HG02588 (cell line): ENCODE measurements around the gene AK1.

Experiments
- ATAC-seq: cut with Tn5 transposase; IDR thresholded peaks from one replicate; pipeline ENCODE4 v1.9.1; 2021; ENCODE audit warnings: mild to moderate bottlenecking, moderate library complexity; ENCODE audit not compliant: unreplicated experiment

AK1 gene, protein sequence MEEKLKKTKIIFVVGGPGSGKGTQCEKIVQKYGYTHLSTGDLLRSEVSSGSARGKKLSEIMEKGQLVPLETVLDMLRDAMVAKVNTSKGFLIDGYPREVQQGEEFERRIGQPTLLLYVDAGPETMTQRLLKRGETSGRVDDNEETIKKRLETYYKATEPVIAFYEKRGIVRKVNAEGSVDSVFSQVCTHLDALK

DNA sequence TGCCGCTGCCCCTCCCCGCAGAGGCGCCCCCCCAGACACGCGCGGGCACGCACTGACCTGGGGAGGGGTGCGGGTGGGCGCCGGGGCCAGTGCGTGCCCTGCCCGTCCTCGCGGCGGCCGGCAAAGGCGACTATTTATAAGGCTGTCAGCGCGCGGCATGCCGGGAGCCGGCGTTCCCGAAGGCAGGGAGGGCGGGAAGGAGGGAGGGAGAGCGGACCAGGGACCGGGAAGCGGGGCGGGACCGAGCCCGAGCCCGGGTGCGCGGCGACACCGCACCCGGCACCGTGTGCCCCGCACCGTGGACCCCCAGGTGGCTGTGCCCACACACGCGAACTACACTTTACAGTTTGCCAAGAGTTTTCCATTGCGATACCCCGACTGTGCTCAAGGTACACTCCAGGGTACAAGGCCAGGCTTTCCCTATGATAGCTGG lies at the start of gene AK1:
Gene AK1 (minus strand): TSS at position 110 of the 433 bp plus-strand sequence. CDS start 3,058 bp downstream, outside the sequence.
- no peak for ATAC-seq

DNA sequence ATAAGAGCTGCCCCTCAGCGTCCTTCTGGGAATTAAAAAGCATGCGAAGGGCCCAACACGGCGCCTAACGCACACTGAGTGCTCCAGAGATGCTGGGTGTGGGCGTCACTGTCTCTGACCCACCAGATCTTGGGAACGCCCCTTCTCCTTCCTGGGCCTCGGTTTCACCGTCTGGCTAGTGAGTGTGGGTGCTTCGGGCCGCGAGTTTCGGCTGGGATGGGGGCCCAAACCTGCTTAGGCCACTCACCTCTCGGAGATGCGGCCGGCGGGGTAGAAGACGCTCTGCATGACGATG lies 49.4 kb upstream of the AK1 start:
- ATAC-seq = no peak

DNA sequence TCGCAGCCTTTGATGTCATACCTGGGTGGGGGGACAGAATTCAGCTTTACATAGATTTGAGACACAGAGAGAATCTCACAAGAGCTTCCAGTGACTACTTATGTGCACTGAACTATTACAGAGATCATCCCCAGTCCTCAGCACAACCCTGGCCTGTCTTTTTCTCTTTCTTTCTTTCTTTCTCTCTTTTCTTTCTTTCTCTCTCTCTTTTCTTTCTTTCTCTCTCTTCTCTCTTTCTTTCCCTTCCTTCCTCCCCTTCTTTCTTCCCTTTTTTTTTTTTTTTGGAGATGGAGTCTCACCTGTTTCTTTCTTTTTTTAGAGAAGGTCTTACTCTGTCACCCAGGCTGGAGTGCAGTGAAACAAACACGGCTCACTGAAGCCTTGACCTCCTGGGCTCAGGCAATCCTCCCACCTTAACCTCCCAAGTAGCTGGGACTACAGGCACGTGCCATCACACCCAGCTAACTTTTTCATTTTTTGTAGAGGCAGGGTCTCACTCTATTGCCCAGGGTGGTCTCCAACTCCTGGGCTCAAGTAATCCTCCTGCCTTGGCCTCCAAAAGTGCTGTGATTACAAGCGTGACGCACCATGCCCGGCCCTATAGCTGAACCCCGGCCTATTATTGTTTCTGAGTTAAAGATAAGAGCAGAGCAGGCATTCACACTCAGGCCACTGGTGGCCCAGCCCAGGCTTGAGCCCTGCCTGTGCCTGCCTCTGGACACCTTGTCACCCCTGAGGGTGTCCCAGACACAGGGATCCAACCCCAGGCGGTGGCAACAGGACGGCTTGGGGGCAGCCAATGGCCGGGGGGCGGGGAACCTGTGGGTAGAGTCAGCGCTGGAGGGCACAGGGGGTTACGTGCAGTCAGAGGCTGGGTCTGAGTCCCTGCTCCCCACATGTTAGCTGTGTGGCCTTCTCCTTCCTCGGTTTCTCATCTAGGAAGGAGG lies 48.8 kb upstream of the AK1 start:
- ATAC-seq = no peak

DNA sequence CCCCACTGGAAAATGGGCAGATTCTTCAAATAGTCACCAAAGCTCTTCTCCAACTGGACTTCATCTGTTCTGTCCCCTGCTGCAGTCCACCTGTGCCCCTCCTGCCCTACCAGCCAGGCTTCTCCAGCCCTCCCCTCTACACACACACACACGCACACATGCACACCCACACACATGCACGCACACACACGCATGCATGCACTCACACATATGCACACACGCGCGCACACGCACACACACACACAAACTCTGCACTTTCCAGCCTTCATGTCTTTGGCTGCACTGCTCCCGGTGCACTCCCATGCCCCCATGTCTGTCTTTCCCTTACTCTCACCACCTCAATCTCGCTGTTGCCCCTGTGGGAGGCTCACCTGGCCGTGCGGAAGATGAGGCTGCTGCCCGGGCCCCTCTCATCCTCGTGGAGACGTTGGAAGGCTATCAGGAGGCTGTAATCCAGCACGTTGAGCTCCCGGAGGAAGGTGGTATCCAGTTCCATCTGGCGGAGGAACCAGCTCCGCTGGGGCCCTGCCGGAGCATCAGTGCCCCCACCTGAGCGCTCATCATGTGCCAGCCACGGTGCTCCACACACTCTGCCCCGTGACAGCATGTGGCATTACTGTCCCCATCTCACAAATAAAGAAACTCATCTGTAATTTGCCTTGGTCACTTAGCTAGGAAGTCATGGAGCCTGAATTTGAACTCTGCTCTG lies 47.4 kb upstream of the AK1 start:
- no peak for ATAC-seq

DNA sequence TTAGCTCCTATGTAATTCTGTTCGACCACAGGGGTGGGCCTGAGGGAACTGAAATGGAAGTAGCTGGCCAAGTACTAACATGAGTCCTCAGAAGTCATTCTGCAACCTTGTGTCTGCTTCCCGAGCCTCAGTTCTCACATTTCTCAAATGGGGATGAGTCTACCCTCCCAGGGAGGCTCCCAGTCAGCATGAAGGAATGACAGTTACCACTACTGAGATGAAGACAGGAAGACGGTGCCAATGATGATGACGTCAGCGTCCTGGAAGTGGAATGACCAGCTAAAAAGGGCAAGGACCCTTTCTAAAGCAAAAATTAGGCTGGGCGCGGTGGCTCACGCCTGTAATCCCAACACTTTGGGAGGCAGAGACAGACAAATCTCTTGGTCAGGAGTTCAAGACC lies 46.3 kb upstream of the AK1 start:
- ATAC-seq = no peak

DNA sequence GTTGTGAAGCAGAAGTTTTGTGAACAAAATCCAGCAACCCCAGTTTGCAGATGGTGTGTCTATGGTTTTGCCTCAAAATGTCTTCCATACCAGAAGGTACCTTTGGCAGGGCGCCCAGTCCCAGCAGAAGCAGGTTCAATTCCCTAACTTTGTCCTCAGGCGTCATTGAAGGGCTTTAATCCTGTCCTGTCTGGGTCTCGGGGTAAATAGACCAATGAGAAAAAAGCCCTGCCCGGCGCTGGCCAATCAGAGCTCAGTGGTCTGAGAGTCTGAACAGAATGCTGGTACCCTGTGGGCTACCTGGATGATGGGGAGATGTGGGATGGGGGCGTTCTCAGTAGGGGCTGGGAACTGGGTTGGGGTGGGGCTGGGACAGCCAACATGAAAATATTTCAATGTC lies 45.6 kb upstream of the AK1 start:
- no peak for ATAC-seq

DNA sequence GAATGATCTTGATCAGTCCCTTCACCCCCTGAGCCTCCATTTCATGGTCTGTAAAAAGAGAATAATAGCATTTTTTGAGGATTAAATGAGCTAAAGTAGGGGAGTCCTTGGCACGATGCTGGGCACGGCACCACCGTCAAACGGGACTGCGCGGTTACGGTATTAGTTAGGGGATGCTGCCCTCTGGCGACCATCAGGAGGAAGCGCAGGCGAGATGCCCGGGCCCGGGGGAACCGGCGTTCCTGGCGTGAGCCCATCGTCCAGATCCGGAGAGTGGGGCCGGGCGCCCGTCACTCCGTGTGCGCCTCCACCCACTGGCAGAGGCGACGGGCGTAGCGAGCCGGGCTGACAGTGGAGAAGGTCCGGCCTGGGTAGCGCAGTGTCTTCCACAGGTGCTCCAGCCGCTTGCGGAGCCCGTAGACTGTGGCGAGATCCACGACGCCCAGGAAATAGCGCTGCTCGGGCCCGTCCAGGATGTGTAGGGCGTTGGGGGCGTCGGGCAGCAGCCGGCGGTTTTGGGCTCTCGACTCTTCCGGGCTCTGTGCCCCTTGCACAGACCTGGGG lies 44.2 kb upstream of the AK1 start:
- no peak for ATAC-seq

DNA sequence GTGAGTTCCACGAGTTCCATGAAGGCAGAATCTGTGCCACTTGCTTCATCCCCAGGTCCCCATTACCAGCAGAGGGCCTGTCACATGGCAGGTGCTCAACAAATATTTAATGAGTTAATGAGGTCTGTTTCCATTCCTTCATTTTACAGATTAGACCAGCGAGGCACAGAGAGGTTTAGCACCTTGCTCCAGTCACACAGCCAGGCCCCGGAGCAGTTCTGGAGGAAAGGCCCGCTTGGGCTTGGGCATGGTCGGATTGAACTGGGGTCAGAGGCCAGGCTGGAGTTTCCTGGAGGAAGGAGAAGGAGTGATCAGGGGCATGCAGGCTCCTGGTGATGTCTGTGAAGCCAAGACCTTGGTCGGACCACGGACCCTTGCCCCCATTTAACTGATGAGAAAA lies 43.3 kb upstream of the AK1 start:
- no peak for ATAC-seq

DNA sequence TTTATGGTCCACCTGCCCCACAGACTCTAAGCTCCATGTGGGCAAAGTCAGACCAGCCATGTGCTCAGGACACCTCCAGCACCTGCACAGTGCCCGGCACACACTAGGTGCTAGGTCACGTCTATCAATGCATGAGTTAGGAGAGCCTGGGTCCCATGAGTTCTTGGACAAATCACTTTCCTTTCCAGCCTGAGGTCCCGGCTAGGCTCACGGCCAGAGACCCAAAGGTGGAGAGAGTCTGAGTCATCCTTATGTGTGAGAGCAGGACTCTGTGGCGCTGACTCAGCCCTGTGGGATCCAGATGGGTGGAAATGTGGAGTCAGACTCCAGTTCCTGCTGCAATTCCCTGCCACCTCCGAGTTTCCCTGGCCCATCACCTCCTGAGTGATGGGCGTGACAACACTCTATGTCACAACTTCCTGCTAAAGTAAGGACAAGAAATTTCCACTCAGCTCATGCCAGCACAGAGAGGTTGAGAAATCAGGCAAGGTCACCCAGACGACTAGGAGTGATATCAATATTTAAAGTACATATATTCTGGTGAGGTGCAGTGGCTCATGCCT lies 41.9 kb upstream of the AK1 start:
- no peak for ATAC-seq

DNA sequence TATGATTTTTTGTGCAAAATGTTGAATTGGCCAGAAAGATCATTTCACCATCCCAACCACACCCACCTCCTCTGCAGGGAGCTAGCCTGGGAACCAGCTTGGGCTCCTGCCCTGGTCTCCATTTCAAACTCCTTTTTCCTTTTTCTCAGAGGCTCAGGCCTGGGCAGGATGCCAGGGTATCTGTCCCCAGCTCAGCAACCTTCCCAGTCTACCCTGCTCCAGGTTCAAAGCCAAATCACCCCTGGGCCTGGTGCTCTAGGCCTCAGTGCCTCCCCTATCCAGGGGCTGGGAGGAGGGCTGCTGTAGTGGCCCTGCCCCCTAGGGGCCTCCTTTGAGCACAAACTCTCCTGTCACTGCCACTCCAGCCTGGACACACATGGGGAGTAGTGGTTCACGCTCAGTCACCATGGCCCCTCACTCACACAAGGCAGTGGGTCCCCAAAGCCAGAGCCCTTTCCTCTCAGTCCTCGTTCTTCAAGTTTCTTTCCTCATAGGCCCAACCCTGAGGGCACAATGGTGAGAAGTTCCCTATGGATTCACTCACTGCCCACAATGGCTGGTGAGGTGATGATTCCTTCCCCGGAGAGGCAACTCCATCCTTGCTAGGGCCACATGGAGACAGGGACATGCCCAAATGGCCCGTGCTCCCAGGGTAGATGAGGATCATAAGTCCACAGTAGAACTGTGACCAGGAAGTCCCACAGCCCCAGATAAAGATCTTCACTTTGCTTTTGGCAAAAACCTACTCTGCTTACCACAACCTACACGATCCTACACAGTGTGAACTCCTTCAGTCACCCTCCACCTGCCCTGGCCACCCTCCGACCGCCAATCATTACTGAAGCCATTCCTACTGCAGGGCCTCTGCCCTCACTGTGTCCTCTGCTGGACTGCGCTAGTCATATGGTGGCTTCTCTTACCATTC lies 41.0 kb upstream of the AK1 start:
- ATAC-seq = no peak

DNA sequence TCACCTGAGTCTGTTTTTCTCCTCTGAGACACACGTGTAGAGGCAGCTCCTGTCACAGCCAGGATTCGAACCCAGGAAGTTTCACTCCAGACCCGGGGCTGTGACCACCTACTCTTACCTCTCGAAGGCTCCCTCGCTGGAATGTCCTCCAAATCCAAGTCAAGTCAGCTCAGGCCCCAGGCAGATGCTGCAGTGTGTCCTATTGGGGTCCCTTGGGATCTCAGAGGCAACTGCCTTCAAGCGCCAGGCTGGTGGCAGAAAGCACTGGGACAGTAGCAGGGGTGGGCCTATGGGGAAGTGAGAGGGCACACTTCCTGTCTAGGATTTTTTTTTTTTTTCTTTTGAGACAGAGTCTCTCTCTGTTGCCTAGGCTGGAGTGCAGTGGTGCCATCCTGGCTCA lies 40.1 kb upstream of the AK1 start:
- no peak for ATAC-seq

- peak; percentile 65 for ATAC-seq
Observed at GRCh38 chr9:127916720-127917581, 39.5 kb upstream of the AK1 start, which contains the start of gene ST6GALNAC4. TSS of gene ST6GALNAC4 (minus strand) at chr9:127917041. CDS start at chr9:127916419, 622 bp downstream.

DNA sequence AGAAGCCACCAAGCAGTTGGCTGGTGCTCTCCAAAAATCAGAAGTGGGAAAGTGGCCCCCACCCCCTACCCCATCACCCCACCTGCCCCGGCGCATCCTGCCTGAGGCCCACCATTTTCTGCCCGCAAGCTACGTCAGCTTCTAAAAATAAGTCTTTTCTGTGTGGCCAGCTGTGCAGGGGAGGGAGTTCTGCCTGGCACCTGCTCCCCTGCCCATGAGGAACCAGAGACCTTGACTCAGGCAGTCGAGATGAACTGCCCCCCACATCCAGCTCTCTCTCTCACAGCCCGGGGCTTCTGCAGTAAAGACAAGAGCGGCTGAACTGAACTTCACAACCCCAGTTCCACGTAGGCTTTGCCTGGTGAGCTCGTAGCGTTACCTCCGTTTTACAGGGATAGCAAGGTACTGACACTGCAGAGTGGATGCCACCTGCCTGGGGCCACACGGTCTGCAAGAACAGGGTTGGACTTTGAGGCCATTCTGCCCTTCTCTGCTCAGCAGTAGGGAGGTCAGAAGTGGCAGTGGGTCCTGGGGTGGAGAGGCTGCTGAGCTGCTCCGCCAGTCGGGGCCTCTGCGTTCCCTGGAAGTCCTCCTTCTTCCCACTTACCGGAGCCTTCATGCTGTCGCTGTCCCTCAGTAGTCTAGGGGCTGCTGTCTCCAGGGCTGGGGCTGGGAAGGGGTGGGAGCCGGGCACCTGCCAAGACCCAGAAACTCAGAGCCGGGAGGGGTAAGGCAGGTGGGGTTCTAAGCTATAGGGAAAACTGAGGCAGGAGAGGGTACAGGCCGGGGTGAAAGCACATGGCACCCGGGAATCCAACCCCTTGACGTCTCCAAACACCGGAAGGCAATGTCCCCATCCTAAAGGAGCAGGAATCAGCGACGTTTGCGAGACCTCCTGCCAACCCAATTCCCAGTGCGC lies 38.6 kb upstream of the AK1 start:
- no peak for ATAC-seq

- ATAC-seq = no peak
Observed at GRCh38 chr9:127915325-127915752, 37.9 kb upstream of the AK1 start.

GRCh38 chr9:127913682-127914081 lies 36.2 kb upstream of the AK1 start:
- ATAC-seq = no peak

GRCh38 chr9:127912882-127913281 lies 35.4 kb upstream of the AK1 start:
- ATAC-seq = no peak

- ATAC-seq = no peak
Observed at GRCh38 chr9:127912296-127912695, 34.8 kb upstream of the AK1 start.

DNA sequence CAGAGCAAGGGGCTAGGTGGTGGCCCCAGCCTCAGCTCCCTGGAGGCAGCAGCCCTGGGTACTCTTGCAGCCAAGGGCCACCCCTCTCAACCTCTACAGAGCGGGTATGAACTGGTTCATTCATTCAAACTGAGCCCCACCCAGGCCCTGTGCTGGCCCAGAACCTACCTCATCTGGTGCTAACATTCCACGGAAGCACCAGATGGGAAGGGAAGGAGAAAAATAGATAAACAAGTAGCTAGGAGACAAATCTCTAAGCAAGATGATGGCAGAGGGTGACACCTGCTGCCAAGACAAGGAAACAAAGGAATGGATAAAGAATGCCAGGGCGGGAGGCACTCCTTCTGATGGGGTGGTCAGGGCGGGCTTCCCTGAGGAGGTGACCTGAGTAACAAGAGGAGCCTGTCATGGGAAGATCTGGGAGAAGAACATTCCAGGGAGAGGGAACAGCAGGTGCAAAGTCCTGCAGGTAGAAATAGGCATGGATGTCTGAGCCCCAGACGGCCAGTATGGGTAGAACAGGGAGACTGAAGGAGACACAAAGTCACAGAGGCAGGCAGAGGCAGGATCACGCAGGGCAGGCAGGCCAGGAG lies 33.2 kb upstream of the AK1 start:
- ATAC-seq = no peak
